Lower leg skin (tissue), 3 donors: ENCODE measurements around the gene CAMK2N1.

Experiments used
- POLR2A ChIP-seq, 2 donors: fragments of 450-650 bp; IDR thresholded peaks; one replicate each; pipeline ENCODE4 v1.6.1; 2016 to 2017; ENCODE audit warnings: antibody characterized with exemption in 2 of 2, mild to moderate bottlenecking in 1 of 2, moderate library complexity in 1 of 2
- TF ChIP-seq, protein P1 (sequence below), 3 donors: fragments of 450-650 bp; IDR thresholded peaks; one replicate each; pipeline ENCODE4 v1.5.1; 2016; ENCODE audit warnings: antibody characterized with exemption in 3 of 3, mild to moderate bottlenecking in 3 of 3, moderate library complexity in 2 of 3

DNA sequence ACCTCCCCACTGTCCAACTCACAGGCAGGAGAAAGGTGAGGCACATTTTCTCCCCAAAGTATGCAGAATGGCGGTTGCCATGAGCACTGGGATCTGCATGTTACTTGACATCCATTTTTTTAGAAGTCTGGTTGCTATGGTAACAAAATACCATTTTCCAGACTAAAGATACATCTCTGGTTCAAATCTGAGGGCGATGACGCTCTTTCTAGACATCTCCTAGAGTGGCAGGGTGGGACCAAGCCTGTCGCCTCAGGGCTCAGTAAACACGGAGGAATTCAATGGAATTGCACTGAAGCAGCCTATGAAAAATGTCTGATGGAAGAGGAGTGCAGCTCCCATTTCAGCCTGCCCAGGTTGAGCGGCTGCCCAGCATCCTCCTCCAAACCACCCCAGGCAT lies 44.9 kb upstream of the CAMK2N1 start:
- TF ChIP-seq POLR2A (IDR thresholded peaks at IDR 0.05) = no peak
- TF ChIP-seq, protein P1, sequence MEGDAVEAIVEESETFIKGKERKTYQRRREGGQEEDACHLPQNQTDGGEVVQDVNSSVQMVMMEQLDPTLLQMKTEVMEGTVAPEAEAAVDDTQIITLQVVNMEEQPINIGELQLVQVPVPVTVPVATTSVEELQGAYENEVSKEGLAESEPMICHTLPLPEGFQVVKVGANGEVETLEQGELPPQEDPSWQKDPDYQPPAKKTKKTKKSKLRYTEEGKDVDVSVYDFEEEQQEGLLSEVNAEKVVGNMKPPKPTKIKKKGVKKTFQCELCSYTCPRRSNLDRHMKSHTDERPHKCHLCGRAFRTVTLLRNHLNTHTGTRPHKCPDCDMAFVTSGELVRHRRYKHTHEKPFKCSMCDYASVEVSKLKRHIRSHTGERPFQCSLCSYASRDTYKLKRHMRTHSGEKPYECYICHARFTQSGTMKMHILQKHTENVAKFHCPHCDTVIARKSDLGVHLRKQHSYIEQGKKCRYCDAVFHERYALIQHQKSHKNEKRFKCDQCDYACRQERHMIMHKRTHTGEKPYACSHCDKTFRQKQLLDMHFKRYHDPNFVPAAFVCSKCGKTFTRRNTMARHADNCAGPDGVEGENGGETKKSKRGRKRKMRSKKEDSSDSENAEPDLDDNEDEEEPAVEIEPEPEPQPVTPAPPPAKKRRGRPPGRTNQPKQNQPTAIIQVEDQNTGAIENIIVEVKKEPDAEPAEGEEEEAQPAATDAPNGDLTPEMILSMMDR (IDR thresholded peaks at IDR 0.05) = no peak
